Measurements from ENCODE around the gene JADE1.

- TF ChIP-seq GATA2 (IDR thresholded peaks at IDR 0.05; ENCODE audit: low read depth, low read length), result no peak
- TF ChIP-seq GATA3 (IDR thresholded peaks at IDR 0.05; ENCODE audit: low read depth, low read length), result no peak
Observed at GRCh38 chr4:128841402-128841801, 31.9 kb downstream of the JADE1 start.

All from SH-SY5Y (cell line).